ENCODE measurements around the gene FRK.

The FRK gene

DNA sequence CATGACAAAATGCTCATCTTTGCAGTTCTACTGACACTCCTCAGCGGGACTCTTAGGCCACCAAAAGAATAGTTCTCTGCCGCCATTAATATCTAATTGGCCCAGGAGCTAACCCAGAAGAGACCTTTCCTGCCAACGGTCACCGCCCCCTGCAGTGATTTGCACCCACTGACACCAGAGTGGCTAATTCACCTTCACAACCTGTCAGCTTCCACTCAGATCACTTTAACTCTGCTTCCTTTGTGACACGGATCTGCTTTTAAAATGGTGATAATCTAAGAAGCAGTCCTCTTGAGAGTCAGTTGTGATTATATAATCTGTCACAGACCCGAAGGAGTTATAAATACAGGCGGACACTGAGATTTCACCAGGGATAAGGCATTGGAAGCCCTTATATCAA, 172.8 kb downstream of the FRK start:
- DNase-seq (ENCODE audit: low spot score) = no peak

GRCh38 chr6:115885636-115886366, 174.9 kb downstream of the FRK start:
- DNase-seq (ENCODE audit: low spot score) = no peak

- DNase-seq (ENCODE audit: low spot score) = no peak
Measured at GRCh38 chr6:115882771-115883170, 177.9 kb downstream of the FRK start.

- DNase-seq (ENCODE audit: low spot score) = no peak
Measured at GRCh38 chr6:115882174-115882573, 178.5 kb downstream of the FRK start.
